AG04450 (cell line): Measurements from ENCODE around the gene SPRED2. TPM values are rescaled to one million over a fixed set of nuclear protein-coding genes. Genes with fewer than 3 reads are reported as not detected.
A peak's percentile ranks its signal among the peaks of the same experiment; 100 is the strongest.

Source experiments
- CTCF ChIA-PET: fragments of 300-600, 350-600 bp; formaldehyde crosslinking; extraction: SDS; loops from one replicate; lab custom pipeline; 2022; ENCODE audit warnings: antibody characterized with exemption, inconsistent platforms; lab: Charles Lee
- POLR2A ChIA-PET: fragments of 350-600 bp; formaldehyde crosslinking; extraction: SDS; loops from one replicate; lab custom pipeline; 2021; ENCODE audit warnings: antibody characterized with exemption, inconsistent platforms; lab: Yijun Ruan, JAX
- DNase-seq: peaks from one replicate; pipeline ENCODE4 v3.0.0-alpha.2; 2011; ENCODE audit warnings: low read depth, low spot score
- H3K27ac ChIP-seq: one replicate; pipeline ENCODE4 v1.5.1; 2012; ENCODE audit warnings: low read depth, low read length, control low read depth
- H3K27me3 ChIP-seq: one replicate; pipeline ENCODE4 v1.6.0; 2012; ENCODE audit warnings: low read length; ENCODE audit not compliant: control insufficient read depth, insufficient read depth
- H3K4me3 ChIP-seq: 2 replicates; pipeline ENCODE4 v1.5.1; 2011; ENCODE audit warnings: mild to moderate bottlenecking, low read depth, low read length, control low read depth
- H3K9me3 ChIP-seq: 2 replicates; pipeline ENCODE4 v1.5.1; 2012; ENCODE audit warnings: low read length; ENCODE audit not compliant: control insufficient read depth, insufficient read depth
- polyA plus RNA-seq: library from polyadenylated mRNA; depleted of rRNA; stranded (reverse); fragments of >200 nt; gene quantifications from 2 replicates; pipeline ENCODE4 v1.2.3, GENCODE V29; 2011
- TF ChIP-seq, protein P1 (sequence below): IDR thresholded peaks from 2 replicates; pipeline ENCODE4 v1.5.1; 2011; ENCODE audit warnings: low read depth, low read length, control low read depth, inconsistent platforms

SPRED2 gene
- polyA plus RNA-seq, 1 experiment, result 18.6 TPM

DNA sequence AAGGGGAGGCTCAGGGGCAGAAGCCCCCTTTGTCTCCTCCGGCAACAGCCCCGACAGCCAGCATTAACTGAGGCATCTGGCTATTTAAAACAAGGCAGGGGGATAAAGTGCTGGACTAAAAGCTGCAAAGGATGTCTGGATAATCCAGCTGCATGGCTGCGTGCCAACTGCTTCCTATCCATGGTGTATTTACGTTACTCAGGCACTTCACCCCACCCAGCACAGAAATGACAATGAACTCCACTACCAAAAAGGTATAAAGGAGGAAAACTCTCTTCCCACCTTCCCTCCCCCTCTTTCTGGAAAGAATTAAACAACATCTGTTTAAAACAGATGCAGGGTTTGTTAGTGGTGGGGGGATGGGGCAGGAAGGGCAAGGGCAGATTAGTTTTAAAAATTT is 82.5 kb downstream of the SPRED2 start:
- no peak overlapping the region for H3K27ac ChIP-seq
- H3K9me3 ChIP-seq, result no peaks in the 10 kb centered on the region
- peak; percentile 69 for DNase-seq
- TF ChIP-seq, protein P1, sequence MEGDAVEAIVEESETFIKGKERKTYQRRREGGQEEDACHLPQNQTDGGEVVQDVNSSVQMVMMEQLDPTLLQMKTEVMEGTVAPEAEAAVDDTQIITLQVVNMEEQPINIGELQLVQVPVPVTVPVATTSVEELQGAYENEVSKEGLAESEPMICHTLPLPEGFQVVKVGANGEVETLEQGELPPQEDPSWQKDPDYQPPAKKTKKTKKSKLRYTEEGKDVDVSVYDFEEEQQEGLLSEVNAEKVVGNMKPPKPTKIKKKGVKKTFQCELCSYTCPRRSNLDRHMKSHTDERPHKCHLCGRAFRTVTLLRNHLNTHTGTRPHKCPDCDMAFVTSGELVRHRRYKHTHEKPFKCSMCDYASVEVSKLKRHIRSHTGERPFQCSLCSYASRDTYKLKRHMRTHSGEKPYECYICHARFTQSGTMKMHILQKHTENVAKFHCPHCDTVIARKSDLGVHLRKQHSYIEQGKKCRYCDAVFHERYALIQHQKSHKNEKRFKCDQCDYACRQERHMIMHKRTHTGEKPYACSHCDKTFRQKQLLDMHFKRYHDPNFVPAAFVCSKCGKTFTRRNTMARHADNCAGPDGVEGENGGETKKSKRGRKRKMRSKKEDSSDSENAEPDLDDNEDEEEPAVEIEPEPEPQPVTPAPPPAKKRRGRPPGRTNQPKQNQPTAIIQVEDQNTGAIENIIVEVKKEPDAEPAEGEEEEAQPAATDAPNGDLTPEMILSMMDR, result no peak
- H3K4me3 ChIP-seq, result no peak overlapping the region
- ChIA-PET CTCF (interaction anchor here (0.7 to 1.7 kb wide), 5 partner anchors 10 to 620 kb away, joined by 3 to 7 read pairs (median 5); no protein-coding TSS in a partner anchor), POLR2A (interaction anchor here (1.4 kb wide), 1 partner anchor 86 kb away, joined by 3 read pairs; no protein-coding TSS in a partner anchor)
- no peaks in the 10 kb centered on the region for H3K27me3 ChIP-seq

DNA sequence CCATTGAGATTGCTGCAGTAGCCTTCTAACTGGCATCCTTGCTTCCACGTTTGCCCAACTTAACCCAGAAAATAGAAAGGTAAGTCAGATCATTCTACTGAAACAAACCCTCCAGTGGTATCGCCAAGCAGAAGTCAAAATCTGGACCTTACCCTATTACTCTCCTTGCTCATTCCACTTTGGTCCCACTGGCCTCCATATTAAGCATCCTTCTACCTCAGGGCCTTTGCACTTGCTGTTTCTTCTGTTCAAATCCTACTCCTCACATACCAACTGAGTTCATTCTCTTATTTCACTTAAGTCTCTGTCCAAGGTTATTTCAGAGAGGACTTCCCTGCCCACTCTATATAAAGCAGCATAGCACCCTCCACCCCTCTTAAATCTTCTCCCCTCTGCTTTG is 84.5 kb downstream of the SPRED2 start:
- ChIA-PET CTCF (no interaction called here), POLR2A (no interaction called here)
- Histone ChIP-seq H3K27ac (no peak overlapping the region), H3K4me3 (no peak overlapping the region), H3K27me3 (no peaks in the 10 kb centered on the region), H3K9me3 (no peaks in the 10 kb centered on the region)
- DNase-seq, result no peak
- TF ChIP-seq, protein P1, result no peak

DNA sequence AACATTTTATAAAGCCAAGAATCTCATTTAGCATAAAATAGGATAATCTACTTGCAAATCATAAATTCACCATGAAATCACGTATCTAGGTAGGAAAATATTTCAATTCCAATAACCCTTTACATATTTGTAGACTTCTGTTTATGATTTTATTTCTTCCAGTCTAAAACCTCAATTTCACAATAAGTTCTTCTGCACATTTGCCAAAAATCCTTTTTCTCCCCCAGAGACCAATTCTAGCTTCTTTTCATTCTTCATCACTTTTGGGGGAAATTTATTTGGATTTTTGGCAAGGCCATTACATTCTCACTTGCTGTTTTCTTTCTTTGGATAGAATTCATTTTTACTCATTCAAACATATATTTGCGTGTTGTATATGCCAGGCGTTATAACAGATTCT is 86.8 kb downstream of the SPRED2 start:
- ChIA-PET CTCF (no interaction called here), POLR2A (no interaction called here)
- Histone ChIP-seq H3K4me3 (no peak overlapping the region), H3K27me3 (no peaks in the 10 kb centered on the region), H3K9me3 (no peaks in the 10 kb centered on the region), H3K27ac (no peak overlapping the region)
- no peak for DNase-seq
- TF ChIP-seq, protein P1, result no peak

DNA sequence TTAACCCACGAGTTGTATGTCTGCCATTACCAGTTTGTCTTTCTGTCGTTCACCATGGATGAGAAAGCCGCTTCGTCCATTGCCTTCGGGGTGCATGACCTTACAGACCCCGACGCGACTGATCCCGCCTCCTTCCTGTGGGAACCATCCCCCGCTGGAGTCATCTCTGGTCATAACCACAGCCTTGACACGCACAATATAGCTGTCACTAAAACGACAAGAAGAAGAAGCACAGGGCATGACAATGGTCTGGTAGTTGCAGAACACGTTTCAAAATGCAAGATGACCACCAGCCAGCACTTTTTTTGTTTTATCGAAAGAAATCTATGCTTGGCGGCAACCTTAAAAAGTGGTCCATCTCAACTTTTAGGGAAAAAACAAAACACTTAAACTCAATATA is 87.7 kb downstream of the SPRED2 start:
- DNase-seq, result no peak

DNA sequence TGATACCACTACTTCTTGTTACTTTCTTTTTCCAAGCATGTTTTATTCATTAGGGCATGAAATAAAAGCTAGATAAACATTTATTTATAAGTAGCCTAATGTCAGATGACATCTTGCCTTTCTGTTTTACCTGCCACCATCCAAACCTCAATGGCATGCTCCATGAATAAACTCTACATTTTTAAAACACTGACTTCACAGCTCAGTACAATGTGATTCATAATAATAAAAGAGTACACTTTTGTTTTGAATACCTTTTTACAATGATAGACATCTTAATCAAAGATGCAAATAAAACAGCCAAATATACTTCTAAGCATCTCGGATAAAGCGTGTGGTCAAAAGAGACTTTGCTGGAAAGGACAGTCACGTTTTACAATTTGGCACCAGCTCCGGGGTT is 88.2 kb downstream of the SPRED2 start:
- POLR2A ChIA-PET, result interaction anchor here (0.7 to 0.8 kb wide), 2 partner anchors 18 to 153 kb away, joined by 6 read pairs; no protein-coding TSS in a partner anchor
- Histone ChIP-seq H3K9me3 (no peaks in the 10 kb centered on the region), H3K4me3 (no peak overlapping the region), H3K27ac (no peak overlapping the region), H3K27me3 (no peaks in the 10 kb centered on the region)
- no peak for DNase-seq
- CTCF ChIA-PET, result no interaction called here
- TF ChIP-seq, protein P1, result no peak

More for the DNA sequence above, 87.7 kb downstream of the SPRED2 start:
- no peaks in the 10 kb centered on the region for H3K9me3 ChIP-seq
- no peak overlapping the region for H3K27ac ChIP-seq
- TF ChIP-seq, protein P1, result no peak
- no peaks in the 10 kb centered on the region for H3K27me3 ChIP-seq
- POLR2A ChIA-PET, result interaction anchor here (0.7 to 0.8 kb wide), 2 partner anchors 17 to 152 kb away, joined by 6 read pairs; no protein-coding TSS in a partner anchor
- CTCF ChIA-PET, result no interaction called here
- no peak overlapping the region for H3K4me3 ChIP-seq
